NB4 (cell line): ENCODE measurements around the gene UPK1B.

ENCODE experiments used
- DNase-seq: peaks from one replicate; pipeline ENCODE4 v3.0.0; 2010; ENCODE audit warnings: low read depth
- H3K4me3 ChIP-seq: one replicate; pipeline ENCODE4 v1.5.1; 2011; ENCODE audit warnings: mild to moderate bottlenecking, low read depth, low read length, moderate library complexity
- MYC ChIP-seq: IDR thresholded peaks from 2 replicates; pipeline ENCODE4 v1.6.1; 2011; ENCODE audit warnings: low read depth, low read length
- POLR2A ChIP-seq: IDR thresholded peaks from 2 replicates; pipeline ENCODE4 v1.6.1; 2011; ENCODE audit warnings: mild to moderate bottlenecking; ENCODE audit not compliant: insufficient read length; ENCODE audit errors: extremely low read depth
- TF ChIP-seq, protein P1 (sequence below): IDR thresholded peaks from 2 replicates; pipeline ENCODE4 v1.6.1; 2011; ENCODE audit warnings: low read depth, low read length
- TF ChIP-seq, protein P2 (sequence below): IDR thresholded peaks from one replicate; pipeline ENCODE4 v1.5.1; 2012; ENCODE audit warnings: low read depth, low read length

Gene UPK1B

DNA sequence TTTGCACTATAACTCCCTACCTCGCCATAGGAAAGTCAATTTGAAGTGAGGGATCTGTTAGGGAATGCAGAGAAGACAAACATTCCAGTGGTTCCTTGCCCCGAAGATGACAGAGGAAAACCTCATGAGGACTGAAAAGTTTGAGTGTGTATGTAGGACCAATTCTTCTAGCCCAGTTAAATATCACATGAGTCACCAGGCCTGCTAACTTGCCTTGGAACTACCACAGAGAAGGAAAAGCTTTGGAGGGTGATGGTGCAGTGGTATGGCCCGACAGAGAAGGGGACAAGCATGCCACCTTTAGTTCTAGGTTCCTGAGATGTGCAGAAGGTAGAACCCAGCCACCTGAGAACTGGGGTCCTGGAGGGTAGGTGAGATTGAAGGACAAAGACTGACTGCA, 2.6 kb upstream of the UPK1B start:
- TF ChIP-seq, protein P1, sequence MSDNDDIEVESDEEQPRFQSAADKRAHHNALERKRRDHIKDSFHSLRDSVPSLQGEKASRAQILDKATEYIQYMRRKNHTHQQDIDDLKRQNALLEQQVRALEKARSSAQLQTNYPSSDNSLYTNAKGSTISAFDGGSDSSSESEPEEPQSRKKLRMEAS = no peak
- TF ChIP-seq MYC = no peak
- H3K4me3 ChIP-seq = no peak overlapping the region
- no peak for DNase-seq

DNA sequence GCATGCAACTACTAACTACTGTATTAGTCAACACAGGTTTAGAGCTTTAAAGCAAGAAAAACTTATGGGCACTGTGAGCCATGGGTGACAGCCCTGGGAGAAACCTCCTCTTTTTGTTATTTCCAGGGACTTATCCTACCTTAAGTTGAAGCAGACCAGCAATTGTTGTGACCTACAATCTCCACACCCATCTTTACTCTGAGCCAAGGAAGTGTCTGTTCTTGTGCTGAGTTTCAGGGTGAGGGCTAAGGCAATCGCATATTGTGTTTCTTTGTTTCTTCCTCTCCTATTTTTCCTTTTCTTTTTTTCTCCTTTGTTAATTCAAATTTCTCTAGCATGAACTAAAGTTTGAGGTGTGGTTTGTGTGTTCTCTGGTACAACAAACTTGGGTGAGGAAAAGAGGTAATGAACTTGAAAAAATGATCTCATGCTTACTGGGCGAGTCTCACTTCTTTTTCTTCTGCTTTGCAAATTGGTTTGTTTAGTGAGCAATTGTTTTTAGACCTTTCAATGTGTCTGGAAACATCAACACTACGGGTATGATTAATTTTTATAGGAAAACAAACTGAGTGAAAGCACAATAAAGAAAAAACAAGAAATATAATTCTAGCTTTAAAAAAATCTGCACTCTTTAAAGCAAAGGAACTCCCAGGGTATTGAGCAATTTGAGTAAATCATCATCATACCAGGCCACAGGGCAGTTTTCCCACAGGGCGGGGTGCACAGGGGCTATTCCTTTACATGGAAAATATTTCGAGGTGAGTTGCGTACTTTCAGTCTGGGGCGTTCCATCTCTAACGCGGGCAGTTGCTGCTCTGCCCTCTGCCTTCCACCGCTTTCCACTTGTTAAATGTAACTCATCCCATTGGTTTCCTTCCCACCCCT, 2.7 kb downstream of the UPK1B start:
- TF ChIP-seq MYC (no peak), POLR2A (no peak)
- TF ChIP-seq, protein P1 = no peak
- TF ChIP-seq, protein P2, sequence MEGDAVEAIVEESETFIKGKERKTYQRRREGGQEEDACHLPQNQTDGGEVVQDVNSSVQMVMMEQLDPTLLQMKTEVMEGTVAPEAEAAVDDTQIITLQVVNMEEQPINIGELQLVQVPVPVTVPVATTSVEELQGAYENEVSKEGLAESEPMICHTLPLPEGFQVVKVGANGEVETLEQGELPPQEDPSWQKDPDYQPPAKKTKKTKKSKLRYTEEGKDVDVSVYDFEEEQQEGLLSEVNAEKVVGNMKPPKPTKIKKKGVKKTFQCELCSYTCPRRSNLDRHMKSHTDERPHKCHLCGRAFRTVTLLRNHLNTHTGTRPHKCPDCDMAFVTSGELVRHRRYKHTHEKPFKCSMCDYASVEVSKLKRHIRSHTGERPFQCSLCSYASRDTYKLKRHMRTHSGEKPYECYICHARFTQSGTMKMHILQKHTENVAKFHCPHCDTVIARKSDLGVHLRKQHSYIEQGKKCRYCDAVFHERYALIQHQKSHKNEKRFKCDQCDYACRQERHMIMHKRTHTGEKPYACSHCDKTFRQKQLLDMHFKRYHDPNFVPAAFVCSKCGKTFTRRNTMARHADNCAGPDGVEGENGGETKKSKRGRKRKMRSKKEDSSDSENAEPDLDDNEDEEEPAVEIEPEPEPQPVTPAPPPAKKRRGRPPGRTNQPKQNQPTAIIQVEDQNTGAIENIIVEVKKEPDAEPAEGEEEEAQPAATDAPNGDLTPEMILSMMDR = no peak
- DNase-seq = no peak
- H3K4me3 ChIP-seq = no peak overlapping the region

DNA sequence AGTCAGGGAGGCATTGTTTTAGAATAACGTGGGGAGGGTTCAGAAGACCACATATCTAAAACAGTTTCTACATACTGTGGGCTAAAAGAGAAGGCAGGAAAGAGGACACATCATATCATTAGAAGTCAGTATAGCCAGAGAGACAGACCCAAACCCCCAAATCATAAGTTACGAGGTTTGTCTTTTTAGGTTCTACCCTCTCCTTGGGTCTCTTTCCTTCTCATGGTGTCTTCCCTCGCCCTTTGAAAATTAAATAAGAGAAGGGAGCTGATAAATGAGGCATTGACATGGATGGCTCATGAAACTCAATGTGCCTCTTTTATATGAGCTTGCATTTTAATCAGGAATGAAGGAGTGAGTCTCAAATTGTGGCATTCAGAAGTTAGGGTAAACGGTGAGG, 3.4 kb downstream of the UPK1B start:
- H3K4me3 ChIP-seq = no peak overlapping the region
- TF ChIP-seq, protein P1 = no peak
- TF ChIP-seq MYC (no peak), POLR2A (no peak)
- DNase-seq = no peak

DNA sequence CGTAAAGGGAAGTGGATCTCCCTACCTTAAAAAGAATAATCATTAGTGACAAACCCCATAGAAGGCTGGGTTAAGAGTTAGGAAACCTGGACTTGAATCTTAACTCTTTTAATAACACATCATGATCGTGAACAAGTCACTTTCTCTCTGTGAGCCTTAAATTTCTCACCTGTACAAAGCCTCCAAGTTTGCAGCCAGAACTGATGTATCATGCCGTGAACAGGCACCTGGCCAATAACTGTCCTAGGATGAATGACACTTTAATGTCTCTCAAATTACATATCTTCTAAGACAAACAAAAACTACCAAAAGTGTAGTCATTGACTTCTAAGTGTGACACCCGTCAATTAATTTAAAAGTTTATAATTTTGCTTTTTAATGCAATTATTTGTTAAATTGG, 3.9 kb downstream of the UPK1B start:
- H3K4me3 ChIP-seq = no peak overlapping the region
- no peak for DNase-seq
- TF ChIP-seq MYC = no peak
- TF ChIP-seq, protein P1 = no peak
- TF ChIP-seq, protein P2 = no peak

DNA sequence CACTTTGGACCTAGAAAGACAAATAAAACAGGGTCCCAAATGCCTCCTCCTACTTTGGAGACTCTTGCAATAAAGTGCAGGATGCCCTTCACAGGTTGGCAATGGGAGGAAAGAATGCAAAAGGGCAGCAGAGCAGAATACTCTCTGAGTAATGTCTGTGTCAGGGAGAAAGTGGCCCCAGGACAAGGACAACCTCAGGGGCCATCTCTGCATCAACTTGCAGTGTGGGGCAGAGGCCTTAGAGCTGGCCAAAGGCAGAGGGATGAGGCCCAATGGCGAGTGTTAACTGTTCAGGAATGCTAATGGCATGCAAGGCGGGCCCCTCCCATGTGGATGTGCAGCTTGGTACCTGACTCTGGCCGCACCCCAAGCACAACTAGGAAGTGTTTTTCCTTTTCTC, 8.4 kb downstream of the UPK1B start:
- TF ChIP-seq MYC = no peak
- DNase-seq = no peak
- no peak overlapping the region for H3K4me3 ChIP-seq

DNA sequence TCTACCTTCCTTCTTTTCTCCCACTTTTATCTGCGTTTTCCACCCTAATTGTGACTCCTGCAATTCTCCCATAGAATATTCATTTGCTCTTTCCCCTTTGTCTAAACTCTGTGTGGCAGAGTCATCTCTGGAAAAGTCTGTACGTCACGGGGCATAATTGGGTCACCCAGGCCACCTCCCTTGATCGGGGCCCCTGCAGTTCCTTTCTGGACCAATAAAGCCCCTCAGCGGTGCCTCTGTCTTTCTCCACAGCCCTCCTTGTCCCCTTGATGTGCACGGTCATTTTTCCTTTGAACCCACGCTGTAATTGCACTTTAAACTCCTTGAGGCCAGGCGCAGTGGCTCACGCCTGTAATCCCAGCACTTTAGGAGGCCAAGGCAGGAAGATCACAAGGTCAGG, 10.7 kb downstream of the UPK1B start:
- TF ChIP-seq MYC = no peak
- no peak for TF ChIP-seq POLR2A
- TF ChIP-seq, protein P2 = no peak
- TF ChIP-seq, protein P1 = no peak
- H3K4me3 ChIP-seq = no peak overlapping the region
- DNase-seq = no peak

DNA sequence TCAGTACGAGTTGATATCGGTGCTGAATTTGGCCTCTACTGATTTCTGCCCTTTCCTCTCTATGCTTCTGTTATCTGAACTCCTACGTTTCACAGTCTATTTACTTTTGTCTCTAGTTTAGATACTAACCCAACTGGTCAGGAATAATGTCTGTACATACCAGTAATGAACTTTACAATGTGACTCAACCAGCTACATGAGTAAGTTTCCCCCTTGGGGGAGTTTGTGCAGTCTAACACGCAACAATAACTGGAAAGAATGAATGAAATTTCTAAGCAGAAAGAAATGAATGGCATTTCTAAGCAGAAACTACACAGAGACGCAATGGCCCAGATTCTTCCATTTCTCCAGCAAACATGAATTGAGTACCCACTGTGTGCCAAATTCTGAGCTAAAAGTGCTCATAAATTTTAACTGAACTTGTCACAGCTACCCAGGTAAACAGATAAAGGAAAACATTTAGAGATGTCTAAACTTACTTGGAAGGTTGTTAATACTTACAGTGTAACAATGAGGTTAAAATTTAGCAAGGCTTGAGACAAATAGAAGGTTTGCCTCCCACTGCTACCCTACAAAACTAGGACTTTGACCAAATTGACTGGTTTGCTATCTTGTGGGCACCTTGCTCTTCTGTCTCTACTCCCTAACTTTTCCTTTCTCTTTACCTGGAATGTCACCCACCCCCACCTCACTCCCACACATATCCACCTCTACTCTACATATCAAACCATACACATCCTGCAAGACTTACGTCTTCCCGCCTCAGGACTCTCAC, 11.6 kb downstream of the UPK1B start:
- no peak for DNase-seq
- no peak overlapping the region for H3K4me3 ChIP-seq
- TF ChIP-seq POLR2A (no peak), MYC (no peak)
- TF ChIP-seq, protein P1 = no peak
- TF ChIP-seq, protein P2 = no peak
